Measurements from ENCODE around the gene LONP1. TPM values are rescaled to one million over a fixed set of nuclear protein-coding genes. Genes with fewer than 3 reads are reported as not detected.
"Not testable (repeated sequence)": the region's sequence is repeated elsewhere in the genome, so short reads cannot be mapped to it uniquely, and the experiment has no call there.

LONP1 gene
- polyA plus RNA-seq, 1 experiment = 77.4 TPM

GRCh38 chr19:5690955-5691821 is 28.8 kb downstream of the LONP1 start:
- DNase-seq (ENCODE audit: low read depth) = no peak
- Histone ChIP-seq H3K27me3 (ENCODE audit: control insufficient read depth, insufficient read depth, low read length) (no peaks in the 10 kb centered on the region), H3K36me3 (ENCODE audit: control insufficient read depth, insufficient read depth, low read length) (peaks cover 47% of the 10 kb centered on the region), H3K4me3 (ENCODE audit: low read depth, low read length) (peak overlapping the region; percentile 78)
- ChIA-PET POLR2A (interaction anchor here (0.6 to 0.8 kb wide), 3 partner anchors 29 to 93 kb away, joined by 3 read pairs; partner anchors contain the start of genes CATSPERD, LONP1 and SAFB), CTCF (interaction anchor here (0.7 to 2.6 kb wide), 11 partner anchors 16 to 378 kb away, joined by 3 to 11 read pairs (median 4); partner anchors contain the start of genes CATSPERD, SAFB and SAFB2)
- no peak for TF ChIP-seq CTCF (IDR thresholded peaks at IDR 0.05; ENCODE audit: insufficient read depth, low read depth, low read length)

- peak within 1 kb of the TSS; percentile 78 for H3K4me3 ChIP-seq (ENCODE audit: low read depth, low read length)
- peaks cover 39% of the 10 kb centered on the region for H3K36me3 ChIP-seq (ENCODE audit: control insufficient read depth, insufficient read depth, low read length)
- no peaks in the 10 kb centered on the region for H3K27me3 ChIP-seq (ENCODE audit: control insufficient read depth, insufficient read depth, low read length)
- ChIA-PET POLR2A (interaction anchor here (0.5 to 0.8 kb wide), 3 partner anchors 30 to 114 kb away, joined by 3 read pairs; partner anchors contain the start of genes CATSPERD, LONP1 and SAFB), CTCF (interaction anchor here (0.7 to 2.6 kb wide), 19 partner anchors 9 to 377 kb away, joined by 3 to 12 read pairs (median 4); partner anchors contain the start of genes CATSPERD, HSD11B1L, LONP1 and MICOS13)
- peak; percentile 81 for DNase-seq (ENCODE audit: low read depth)
- TF ChIP-seq CTCF (IDR thresholded peaks at IDR 0.05; ENCODE audit: insufficient read depth, low read depth, low read length) = peak; percentile 99
Measured at GRCh38 chr19:5690125-5690954, 29.6 kb downstream of the LONP1 start, which contains the start of gene RPL36. Gene RPL36, plus strand, starts transcription at chr19:5690295. Its CDS starts 213 bp downstream, at chr19:5690508.

- H3K27me3 ChIP-seq (ENCODE audit: control insufficient read depth, insufficient read depth, low read length); H3K4me3 ChIP-seq (ENCODE audit: low read depth, low read length); DNase-seq (ENCODE audit: low read depth); POLR2A ChIA-PET: not testable (repeated sequence)
- CTCF ChIA-PET = interaction anchor here (1.7 to 2.6 kb wide), 4 partner anchors 12 to 67 kb away, joined by 5 to 11 read pairs (median 8); no protein-coding TSS in a partner anchor
- H3K36me3 ChIP-seq (ENCODE audit: control insufficient read depth, insufficient read depth, low read length) = peaks cover 22% of the 10 kb centered on the region
Measured at GRCh38 chr19:5688262-5688881, 31.6 kb downstream of the LONP1 start.

- Histone ChIP-seq H3K4me3 (ENCODE audit: low read depth, low read length) (peak overlapping the region; percentile 56), H3K36me3 (ENCODE audit: control insufficient read depth, insufficient read depth, low read length) (peaks cover 15% of the 10 kb centered on the region), H3K27me3 (ENCODE audit: control insufficient read depth, insufficient read depth, low read length) (no peaks in the 10 kb centered on the region)
- POLR2A ChIA-PET = interaction anchor here (1.0 to 1.2 kb wide), 2 partner anchors 31 to 33 kb away, joined by 4 to 7 read pairs; partner anchors contain the start of genes CATSPERD and LONP1
- no peak for DNase-seq (ENCODE audit: low read depth)
- CTCF ChIA-PET = interaction anchor here (0.6 to 2.1 kb wide), 15 partner anchors 9 to 711 kb away, joined by 3 to 11 read pairs (median 4); partner anchors contain the start of genes CATSPERD, LONP1, SAFB and SAFB2
- TF ChIP-seq CTCF (IDR thresholded peaks at IDR 0.05; ENCODE audit: insufficient read depth, low read depth, low read length) = no peak
Measured at GRCh38 chr19:5687360-5688198, 32.4 kb downstream of the LONP1 start.

Measured in BJ (cell line).